HUDEP-2 (cell line): ENCODE data around the gene LRRK2.

Experiments used
- DNase-seq, 76 experiments: peaks; one replicate each; lab custom pipeline; 2025; ENCODE audit not compliant: unreplicated experiment in 76 of 76; lab: John Stamatoyannopoulos, UW

LRRK2 gene

GRCh38 chr12:40224439-40225291 lies at the start of gene LRRK2:
LRRK2 (plus strand) TSS chr12:40224997; CDS start chr12:40225132, 135 bp downstream.
- DNase-seq = peak in 7 of 76 experiments; percentile 2 to 28 (median 17)

DNA sequence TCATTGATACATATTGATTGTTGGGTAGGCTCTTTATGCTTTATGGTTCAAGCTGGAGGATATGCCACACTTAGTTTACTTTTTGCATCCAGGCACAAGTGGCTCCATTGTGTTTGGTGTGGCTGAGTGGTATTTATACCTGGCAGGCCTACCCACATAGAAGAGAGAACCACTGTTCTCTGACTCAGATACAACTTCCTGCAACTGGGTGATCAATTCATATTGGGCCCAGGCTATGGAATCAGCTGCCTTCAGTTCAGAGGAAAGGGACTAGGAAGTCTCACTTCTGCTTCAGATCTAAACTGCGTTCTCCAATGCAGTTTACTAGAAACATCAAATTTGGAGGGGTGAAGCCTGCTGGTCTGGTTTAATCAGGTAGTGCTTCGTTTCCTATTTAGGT lies 49.8 kb upstream of the LRRK2 start:
- DNase-seq = no peak

- DNase-seq = no peak
These were observed 49.3 kb upstream of the LRRK2 start for GRCh38 chr12:40175489-40175888.

- DNase-seq = no peak
These were observed 46.1 kb upstream of the LRRK2 start for GRCh38 chr12:40178701-40179100.

DNA sequence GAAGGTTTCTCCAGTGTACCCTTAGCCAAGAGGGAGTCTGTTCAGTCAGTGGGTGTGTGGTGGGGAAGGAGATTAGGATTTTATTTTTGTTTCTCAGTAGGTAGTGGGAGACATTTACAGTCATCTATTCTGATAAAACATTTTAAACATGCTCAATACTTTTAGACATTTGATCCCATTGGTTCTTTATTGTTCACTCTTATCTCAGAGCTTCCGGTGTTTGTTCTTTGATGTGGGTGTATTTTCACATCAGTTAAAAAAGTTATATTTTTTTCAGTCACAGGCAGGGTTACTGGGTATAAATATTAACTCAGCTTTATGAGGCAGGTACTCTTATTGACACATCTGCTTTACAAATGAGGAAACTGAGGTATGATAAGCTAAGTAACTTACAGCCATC lies 43.3 kb upstream of the LRRK2 start:
- DNase-seq = no peak

DNA sequence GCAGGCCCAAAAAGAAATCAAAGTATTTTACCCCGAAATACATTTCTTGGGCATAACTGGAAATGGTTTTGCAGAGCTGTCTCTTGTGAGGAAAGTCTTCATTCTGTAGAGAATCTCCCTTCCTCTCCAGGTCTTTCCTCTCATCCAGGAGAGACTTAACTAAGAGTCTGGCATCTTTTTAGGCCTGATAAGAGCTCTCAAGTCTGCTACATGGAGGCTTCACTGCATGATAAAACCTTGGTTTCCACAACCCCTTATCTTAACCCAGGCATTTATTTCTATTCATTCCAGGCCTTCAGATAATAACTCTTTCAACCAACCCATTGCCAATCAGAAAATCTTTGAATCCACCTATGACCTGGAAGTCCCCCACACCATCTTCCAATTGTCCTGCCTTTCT lies 41.1 kb upstream of the LRRK2 start:
- DNase-seq = no peak

DNA sequence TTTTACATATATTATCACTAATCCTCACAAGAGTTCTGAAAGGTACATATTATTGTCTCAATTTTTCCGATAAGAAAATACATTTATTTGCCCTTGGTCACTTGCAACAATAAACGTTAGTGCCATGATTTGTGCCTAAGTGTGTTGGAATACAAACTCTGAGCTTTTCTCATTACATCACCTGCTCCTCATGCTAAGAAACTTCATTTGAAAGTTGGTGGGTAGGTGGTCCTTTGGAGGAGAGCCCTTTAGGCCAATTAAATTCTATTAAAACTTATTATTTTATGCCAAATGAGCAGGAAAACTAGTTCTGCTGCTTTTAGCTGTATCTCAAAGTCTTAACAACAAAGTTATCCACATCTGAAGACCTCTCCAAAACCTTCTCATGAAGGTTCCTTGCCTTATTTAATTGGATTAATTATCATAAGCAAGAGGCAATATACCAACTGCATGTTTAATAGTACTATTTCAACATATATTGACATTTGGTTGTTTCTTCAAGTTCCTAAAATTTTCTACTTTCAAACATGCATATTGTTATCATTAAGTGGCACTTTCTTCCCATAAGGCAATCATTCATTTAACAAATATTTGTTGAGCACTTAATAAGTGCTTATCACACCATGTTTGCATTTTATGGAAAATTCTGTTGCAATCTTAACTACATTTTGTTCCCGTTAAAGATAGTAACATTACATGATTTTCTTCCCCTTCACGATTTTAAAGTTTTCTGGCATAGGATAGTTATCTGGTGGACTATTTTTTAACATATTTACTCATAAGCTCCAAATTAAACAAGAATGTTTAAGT lies 40.1 kb upstream of the LRRK2 start:
- DNase-seq = no peak

DNA sequence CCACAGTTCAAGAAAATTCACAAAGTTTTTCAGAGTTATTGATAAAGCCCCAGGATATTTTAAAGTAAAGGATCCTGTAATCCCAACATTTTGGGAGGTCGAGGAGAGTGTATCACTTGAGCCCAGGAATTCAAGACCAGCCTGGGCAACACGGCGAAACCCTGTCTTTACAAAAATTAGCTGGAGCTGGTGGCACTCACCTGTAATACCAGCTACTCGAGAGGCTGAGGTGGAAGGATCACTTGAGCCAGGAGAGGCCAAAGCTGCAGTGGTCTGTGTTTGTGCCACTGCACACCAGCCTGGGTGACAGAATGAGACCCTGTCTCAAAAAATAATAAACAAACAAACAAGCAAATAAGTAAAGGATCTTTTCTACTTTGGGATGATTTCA lies 39.5 kb upstream of the LRRK2 start:
- DNase-seq = no peak

DNA sequence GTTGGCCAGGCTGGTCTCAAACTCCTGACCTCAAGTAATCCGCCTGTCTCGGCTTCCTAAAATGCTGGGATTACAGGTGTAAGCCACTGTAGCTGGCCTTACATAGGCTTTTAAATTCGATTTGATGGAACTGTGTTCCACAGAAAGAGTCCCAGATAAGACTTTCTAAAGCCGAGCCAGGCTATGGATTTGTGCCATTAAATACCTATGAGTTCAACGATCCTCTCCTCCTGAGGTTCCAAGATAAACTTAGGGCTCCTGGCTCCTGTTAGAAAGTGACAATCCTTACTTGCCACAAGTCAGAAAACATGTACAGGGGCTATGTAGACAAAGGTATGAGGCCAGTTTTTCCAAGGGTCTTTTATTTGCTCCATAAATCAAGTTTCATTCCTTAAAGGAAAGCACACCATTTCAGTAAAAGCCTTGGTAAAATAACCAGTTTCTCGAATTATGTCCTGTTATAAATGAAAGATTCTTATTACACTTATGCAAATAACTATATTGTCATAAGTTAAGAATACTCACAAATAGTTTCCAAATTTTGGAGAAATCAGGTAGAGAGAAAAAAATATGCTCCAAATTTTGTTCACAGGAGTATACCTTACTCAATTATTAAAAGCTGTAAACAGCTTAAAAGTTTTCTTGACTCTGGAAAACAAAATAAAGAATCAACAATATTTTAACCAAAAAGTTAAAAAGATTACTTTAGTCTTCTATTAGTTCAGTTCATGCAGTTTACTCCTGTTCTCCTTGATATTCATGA lies 36.1 kb upstream of the LRRK2 start:
- no peak for DNase-seq

DNA sequence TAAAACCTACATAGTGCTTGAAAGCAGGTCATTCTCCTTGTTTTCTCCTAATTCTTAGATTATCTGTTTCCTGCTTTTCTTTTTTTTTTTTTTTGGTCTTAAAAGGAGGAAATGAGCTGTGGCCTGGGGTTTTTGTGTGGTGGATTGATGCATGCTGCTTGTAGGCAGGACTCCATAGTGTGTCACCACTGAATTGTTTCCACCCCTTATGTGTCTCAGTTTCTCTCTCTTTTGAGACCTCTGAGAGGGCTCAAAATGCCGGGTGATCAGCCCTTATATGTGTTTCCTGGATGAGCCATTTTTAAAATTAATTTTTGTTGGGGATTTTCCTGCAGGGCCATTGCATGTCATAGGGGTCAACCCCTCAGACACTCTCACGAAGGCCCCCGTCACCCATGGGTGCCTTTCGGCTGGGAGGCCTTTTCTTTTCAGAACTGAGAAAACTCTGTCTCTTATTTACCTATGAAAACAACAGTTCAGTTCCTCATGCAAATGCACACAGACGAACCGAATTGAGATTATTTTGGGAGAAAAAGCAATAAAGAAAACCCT lies 32.0 kb upstream of the LRRK2 start:
- no peak for DNase-seq

DNA sequence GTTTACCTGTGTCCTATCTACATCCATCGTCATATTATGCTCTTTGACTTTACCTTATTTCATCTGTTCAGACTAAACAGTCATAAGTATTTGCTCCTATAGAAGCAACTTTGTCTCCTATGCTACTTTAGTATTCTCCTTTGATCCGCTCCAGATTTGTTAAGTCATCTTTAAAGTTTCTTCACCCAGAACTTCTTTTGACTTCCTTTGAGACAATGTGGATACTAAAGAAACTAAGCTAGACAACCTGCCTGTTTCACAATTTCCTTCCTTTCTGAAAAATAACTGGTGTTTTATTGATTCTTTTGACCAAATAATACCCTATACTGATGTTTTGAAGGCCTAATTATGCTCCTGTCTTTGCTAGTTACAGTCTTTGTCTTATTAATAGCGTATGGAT lies 30.0 kb upstream of the LRRK2 start:
- no peak for DNase-seq

DNA sequence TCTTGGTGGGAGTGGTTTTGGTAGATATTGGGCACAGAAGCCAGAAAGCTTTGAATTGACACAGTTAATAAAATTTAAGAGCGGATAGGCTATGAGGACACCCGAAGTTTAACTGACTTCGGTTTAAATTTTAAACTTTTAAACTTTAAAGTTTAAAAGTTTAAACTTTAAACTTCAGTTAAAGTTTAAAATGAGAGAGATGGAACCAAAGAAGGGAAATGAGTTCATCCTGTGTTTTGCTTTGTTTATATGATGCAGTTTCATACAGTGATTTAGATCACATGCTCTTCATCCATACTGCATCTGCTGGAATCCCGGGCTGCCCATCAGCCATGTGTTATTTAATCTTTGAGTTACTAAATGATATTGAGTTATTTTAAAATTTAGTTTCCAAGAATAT lies 27.2 kb upstream of the LRRK2 start:
- DNase-seq = no peak

DNA sequence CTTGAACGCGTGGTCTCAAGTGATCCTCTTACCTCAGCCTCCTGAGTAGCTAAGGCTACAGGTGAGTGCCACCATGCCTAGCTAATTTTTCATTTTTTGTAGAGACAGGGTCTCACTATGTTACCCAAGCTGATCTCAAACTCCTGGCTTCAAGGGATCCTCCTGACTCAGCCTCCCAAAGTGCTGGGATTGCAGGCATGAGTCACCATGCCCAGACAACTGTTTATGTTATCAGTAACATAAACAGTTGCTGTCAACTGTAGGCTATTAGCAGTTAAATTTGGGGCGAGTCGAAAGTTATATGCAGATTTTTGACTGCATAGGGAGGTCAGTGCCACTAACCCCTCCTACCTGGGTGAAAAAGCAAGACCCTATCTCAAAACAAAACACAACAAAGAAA lies 26.2 kb upstream of the LRRK2 start:
- no peak for DNase-seq

DNA sequence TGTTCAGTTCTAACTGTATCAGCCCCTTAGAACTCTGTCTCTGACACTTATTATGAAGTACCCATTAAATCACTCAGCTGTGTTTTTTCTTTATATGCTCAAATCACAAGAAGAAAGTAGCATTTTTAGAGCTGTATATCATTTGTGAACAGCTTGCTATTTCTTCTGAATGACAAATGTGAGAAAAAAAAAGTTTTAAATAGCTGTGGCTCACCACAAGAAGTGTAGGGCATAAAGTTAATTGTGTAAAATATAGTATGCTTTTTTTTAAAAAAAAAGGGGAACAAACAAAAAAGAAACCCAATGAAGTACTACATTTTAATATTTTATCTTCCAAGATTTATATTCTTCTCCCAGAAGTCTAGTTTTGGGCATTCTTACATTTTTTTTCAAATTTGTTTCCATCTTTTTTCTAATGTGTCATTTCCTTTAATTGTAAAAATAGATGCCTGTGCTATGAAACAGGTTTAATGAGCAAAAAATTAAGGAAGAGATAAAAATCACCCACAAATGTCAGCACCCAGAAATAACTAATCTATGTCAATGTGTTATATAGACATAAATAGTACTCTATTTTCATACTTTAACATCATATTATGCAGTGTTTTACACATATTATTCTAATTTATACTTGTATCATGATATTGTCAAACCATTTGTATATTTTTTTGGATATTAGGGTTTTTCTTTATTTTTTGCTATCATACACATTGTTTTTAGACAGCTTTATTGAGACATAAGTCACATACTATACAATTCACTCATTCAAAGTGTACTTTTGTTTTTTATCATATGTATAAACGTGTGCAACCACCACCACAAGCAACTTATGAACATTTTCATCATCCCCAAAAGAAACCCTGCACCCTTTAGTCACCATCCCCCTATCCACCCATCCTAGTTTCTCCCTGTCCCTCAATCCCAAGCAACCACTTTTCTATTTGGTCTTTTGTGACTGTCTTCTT lies 22.4 kb upstream of the LRRK2 start:
- DNase-seq = no peak

- no peak for DNase-seq
These were observed 21.8 kb upstream of the LRRK2 start for GRCh38 chr12:40203060-40203430.

DNA sequence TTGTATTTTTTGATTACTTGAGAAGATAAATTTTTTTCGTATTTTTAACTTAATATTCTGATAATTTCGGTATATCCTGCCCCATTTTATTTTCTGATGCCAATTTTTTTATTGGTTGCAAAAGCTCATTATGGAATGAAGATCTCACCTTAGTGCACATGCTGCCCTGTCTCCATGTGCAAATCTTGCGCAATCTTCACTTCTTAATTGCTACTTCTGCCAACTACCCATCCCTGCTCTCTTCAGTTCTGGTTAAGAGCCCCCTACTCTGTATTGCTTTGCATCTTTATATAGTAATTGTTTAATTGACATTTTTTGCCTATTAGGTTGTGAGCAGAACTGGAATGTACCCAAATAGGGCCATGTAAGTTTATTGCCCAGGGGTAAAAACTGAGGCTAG lies 20.5 kb upstream of the LRRK2 start:
- DNase-seq = no peak

GRCh38 chr12:40207551-40207950 lies 17.2 kb upstream of the LRRK2 start:
- DNase-seq = no peak

DNA sequence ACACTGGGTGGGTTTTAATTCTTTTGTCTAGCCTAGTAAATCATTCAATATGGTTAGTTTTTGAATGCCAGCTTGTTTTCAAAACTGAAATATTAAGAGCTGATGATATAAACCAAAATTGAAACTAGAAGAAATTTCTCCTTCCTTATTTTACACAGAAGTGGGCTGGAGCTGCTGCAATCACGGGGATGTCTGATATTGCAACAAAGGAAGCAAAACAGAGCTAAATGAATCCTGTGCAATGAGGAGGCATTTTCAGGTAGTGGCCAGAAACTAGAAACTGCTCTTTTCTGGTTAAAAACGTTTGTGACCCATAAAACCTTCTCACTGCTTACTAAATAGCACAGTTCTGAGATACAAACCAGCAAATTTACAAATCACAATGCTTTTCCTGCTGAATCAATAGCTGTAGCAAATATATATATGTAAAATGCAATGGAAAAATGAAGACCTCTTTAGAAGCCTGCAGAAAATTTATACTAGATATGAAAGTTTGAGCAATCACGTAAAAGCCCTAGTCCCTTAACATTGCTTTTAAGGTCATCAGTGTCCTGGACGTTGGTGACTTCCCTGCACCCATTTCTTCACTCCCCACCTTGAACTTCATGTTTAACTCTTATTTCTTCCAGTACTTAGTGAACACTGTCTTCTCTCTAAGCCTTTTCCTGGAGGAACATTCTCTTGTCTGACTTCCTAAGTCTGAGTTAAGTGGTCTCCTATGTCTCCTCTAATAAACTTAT lies 15.9 kb upstream of the LRRK2 start:
- no peak for DNase-seq

DNA sequence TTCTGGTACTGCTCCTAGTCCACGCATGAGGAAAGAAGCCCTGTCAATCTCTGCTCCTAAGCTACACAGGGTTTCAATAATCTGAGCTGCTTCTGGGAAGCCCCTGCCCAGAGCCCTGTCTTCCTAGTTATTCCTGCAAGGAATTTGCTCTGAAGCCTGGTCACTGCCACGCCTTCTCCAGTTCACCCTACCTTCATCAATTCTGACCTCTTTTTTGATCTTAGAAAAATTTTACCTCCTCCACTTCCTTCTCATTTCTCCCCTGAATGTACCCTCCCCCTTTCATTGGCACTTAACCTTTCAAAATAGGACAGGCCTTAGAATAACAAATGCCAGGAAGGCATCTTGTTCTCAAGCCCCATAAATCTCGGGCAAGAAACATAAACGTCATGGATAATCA lies 14.9 kb upstream of the LRRK2 start:
- no peak for DNase-seq
